HEK293 (cell line): ENCODE results near the gene S1PR3.

Experiments
- ATF2 ChIP-seq: fragments of 450-650 bp; formaldehyde crosslinking; IDR thresholded peaks from 2 replicates; pipeline ENCODE4 v1.5.1; 2016; ENCODE audit warnings: missing biosample characterization, missing genetic modification characterization, low read depth
- CTCF ChIP-seq: fragments of 450-650 bp; formaldehyde crosslinking; IDR thresholded peaks from 2 replicates; pipeline ENCODE4 v1.5.1; 2016; ENCODE audit warnings: missing biosample characterization, missing genetic modification characterization
- FEZF1 ChIP-seq: fragments of 450-650 bp; formaldehyde crosslinking; IDR thresholded peaks from 2 replicates; pipeline ENCODE4 v1.5.1; 2016; ENCODE audit warnings: missing biosample characterization, missing genetic modification characterization
- REST ChIP-seq: fragments of 450-650 bp; formaldehyde crosslinking; IDR thresholded peaks from 2 replicates; pipeline ENCODE4 v1.5.1; 2016; ENCODE audit warnings: missing biosample characterization, missing genetic modification characterization
- TRIM28 ChIP-seq: IDR thresholded peaks from 2 replicates; pipeline ENCODE4 v1.6.1; 2011; ENCODE audit warnings: low read length, control low read depth, borderline replicate concordance
- TSHZ1 ChIP-seq: fragments of 450-650 bp; formaldehyde crosslinking; IDR thresholded peaks from 2 replicates; pipeline ENCODE4 v1.5.1; 2016; ENCODE audit warnings: missing biosample characterization, missing genetic modification characterization, borderline replicate concordance
- ZBTB17 ChIP-seq: fragments of 450-650 bp; formaldehyde crosslinking; IDR thresholded peaks from 2 replicates; pipeline ENCODE4 v1.5.1; 2016; ENCODE audit warnings: missing biosample characterization, missing genetic modification characterization
- ZIC2 ChIP-seq: fragments of 450-650 bp; formaldehyde crosslinking; IDR thresholded peaks from 2 replicates; pipeline ENCODE4 v1.5.1; 2016; ENCODE audit warnings: missing biosample characterization, missing genetic modification characterization
- ZNF112 ChIP-seq: fragments of 450-650 bp; formaldehyde crosslinking; IDR thresholded peaks from 2 replicates; pipeline ENCODE4 v1.5.0; 2017; ENCODE audit warnings: missing biosample characterization, missing genetic modification characterization
- ZNF26 ChIP-seq: fragments of 450-650 bp; formaldehyde crosslinking; IDR thresholded peaks from 2 replicates; pipeline ENCODE4 v1.5.1; 2016; ENCODE audit warnings: missing biosample characterization, missing genetic modification characterization
- ZNF280D ChIP-seq: fragments of 450-650 bp; formaldehyde crosslinking; IDR thresholded peaks from 2 replicates; pipeline ENCODE4 v1.5.1; 2016; ENCODE audit warnings: missing biosample characterization, missing genetic modification characterization
- ZNF302 ChIP-seq: fragments of 450-650 bp; formaldehyde crosslinking; IDR thresholded peaks from 2 replicates; pipeline ENCODE4 v1.5.1; 2016; ENCODE audit warnings: missing biosample characterization, missing genetic modification characterization, low read depth
- ZNF747 ChIP-seq: fragments of 450-650 bp; formaldehyde crosslinking; IDR thresholded peaks from 2 replicates; pipeline ENCODE4 v1.5.1; 2016; ENCODE audit warnings: missing biosample characterization, missing genetic modification characterization
- ZNF830 ChIP-seq: fragments of 450-650 bp; IDR thresholded peaks from 2 replicates; pipeline ENCODE4 v1.5.0; 2018; ENCODE audit warnings: missing biosample characterization, missing genetic modification characterization, low read depth, mild to moderate bottlenecking, moderate library complexity

GRCh38 chr9:89001917-89002540, 10.8 kb downstream of the S1PR3 start:
- TF ChIP-seq TRIM28 = no peak
- no peak for TF ChIP-seq CTCF (tag by site-specific recombination)
- no peak for TF ChIP-seq FEZF1 (tag by site-specific recombination)
- TF ChIP-seq ZNF112 (tag by site-specific recombination) = no peak
- no peak for TF ChIP-seq ATF2 (tag by site-specific recombination)
- TF ChIP-seq TSHZ1 (tag by site-specific recombination) = no peak
- no peak for TF ChIP-seq ZBTB17
- no peak for TF ChIP-seq ZNF302 (tag by site-specific recombination)
- no peak for TF ChIP-seq ZNF830 (tag by site-specific recombination)
- TF ChIP-seq ZNF26 (tag by site-specific recombination) = no peak
- TF ChIP-seq ZNF280D (tag by site-specific recombination) = no peak
- no peak for TF ChIP-seq REST (tag by site-specific recombination)
- TF ChIP-seq ZNF747 (tag by site-specific recombination) = no peak
- TF ChIP-seq ZIC2 (tag by site-specific recombination) = no peak
